OCI-LY3 (cell line): ENCODE data around the gene ZC3H10.
"Not testable (repeated sequence)": the region's sequence is repeated elsewhere in the genome, so short reads cannot be mapped to it uniquely, and the experiment has no call there.

Experiments used
- H2AFZ ChIP-seq: fragments of 200-600, 300-600 bp; shearing (Covaris generic); 2 replicates; pipeline ENCODE4 v1.6.0; 2014; ENCODE audit warnings: antibody characterized with exemption, low read depth, low read length
- H3K27ac ChIP-seq: fragments of 200-600, 300-600 bp; sonication (generic); 2 replicates; pipeline ENCODE4 v1.5.1; 2014; ENCODE audit warnings: mild to moderate bottlenecking, low read length, moderate library complexity, mixed read lengths
- H3K27me3 ChIP-seq: fragments of 200-600, 300-600 bp; sonication (generic); 2 replicates; pipeline ENCODE4 v1.6.1; 2014; ENCODE audit warnings: low read depth, low read length, mixed read lengths
- H3K36me3 ChIP-seq: fragments of 200-600, 300-600 bp; sonication (generic); replicated peaks from 2 replicates; pipeline ENCODE3; 2014; ENCODE audit warnings: low read depth, low read length, mixed read lengths
- H3K4me1 ChIP-seq: fragments of 300-600, 200-600 bp; sonication (generic); 2 replicates; pipeline ENCODE4 v1.6.1; 2014; ENCODE audit warnings: low read length, mixed read lengths
- H3K4me2 ChIP-seq: fragments of 200-600, 300-600 bp; sonication (generic); 2 replicates; pipeline ENCODE4 v1.6.1; 2014; ENCODE audit warnings: low read length, mixed read lengths
- H3K4me3 ChIP-seq: fragments of 300-600, 200-600 bp; sonication (generic); 2 replicates; pipeline ENCODE4 v1.5.1; 2014; ENCODE audit warnings: antibody characterized with exemption, mild to moderate bottlenecking, low read length, moderate library complexity
- H3K79me2 ChIP-seq: fragments of 300-600, 200-600 bp; shearing (Covaris generic); 2 replicates; pipeline ENCODE4 v1.6.1; 2014; ENCODE audit warnings: mild to moderate bottlenecking, low read length, mixed read lengths
- H3K9ac ChIP-seq: fragments of 300-600, 200-600 bp; shearing (Covaris generic); 2 replicates; pipeline ENCODE4 v1.6.0; 2014; ENCODE audit warnings: mild to moderate bottlenecking, low read length, moderate library complexity
- H3K9me3 ChIP-seq: fragments of 200-600, 300-600 bp; shearing (Covaris generic); 2 replicates; pipeline ENCODE4 v1.6.1; 2014; ENCODE audit warnings: low read length, mixed read lengths; ENCODE audit not compliant: insufficient read depth
- H4K20me1 ChIP-seq: fragments of 200-600, 300-600 bp; sonication (generic); 2 replicates; pipeline ENCODE4 v1.6.1; 2016; ENCODE audit warnings: low read length, mixed read lengths; ENCODE audit not compliant: insufficient read depth
- EZH2phosphoT487 ChIP-seq: fragments of 200-600 bp; shearing (Covaris generic); IDR thresholded peaks from 2 replicates; pipeline ENCODE4 v1.6.1; 2018; ENCODE audit warnings: antibody characterized with exemption, mixed run types, low read depth
- TF ChIP-seq, protein P1 (sequence below): fragments of 200-600, 300-600 bp; sonication (generic); IDR thresholded peaks from 2 replicates; pipeline ENCODE4 v1.5.1; 2014; ENCODE audit warnings: antibody characterized with exemption, low read length, low read depth

Gene ZC3H10

DNA sequence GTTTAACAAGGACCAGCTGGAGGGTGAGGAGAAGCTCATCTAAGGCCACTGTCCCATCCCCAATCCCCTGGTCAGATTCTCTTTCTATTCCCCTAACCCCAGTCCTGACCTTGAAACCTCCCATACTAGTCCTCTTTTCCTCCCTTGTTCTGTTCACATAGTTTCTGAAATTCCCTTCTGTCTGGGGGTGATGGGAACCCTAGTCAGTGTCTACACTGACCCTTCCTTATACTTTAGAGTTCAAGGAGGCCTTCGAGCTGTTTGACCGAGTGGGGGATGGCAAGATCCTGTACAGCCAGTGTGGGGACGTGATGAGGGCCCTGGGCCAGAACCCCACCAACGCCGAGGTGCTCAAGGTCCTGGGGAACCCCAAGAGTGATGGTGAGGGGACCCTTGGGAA, 36.8 kb downstream of the ZC3H10 start:
- Histone ChIP-seq H3K4me1 (peaks cover 23% of the 10 kb centered on the region), H3K36me3 (peaks cover 13% of the 10 kb centered on the region), H3K4me3 (no peak overlapping the region), H3K79me2 (peaks cover 25% of the 10 kb centered on the region), H3K9ac (no peak overlapping the region), H3K27me3 (no peaks in the 10 kb centered on the region), H3K9me3 (no peaks in the 10 kb centered on the region), H4K20me1 (peaks cover 9% of the 10 kb centered on the region), H2AFZ (no peak overlapping the region), H3K27ac (no peak overlapping the region), H3K4me2 (no peak overlapping the region)
- no peak for TF ChIP-seq EZH2phosphoT487
- TF ChIP-seq, protein P1, sequence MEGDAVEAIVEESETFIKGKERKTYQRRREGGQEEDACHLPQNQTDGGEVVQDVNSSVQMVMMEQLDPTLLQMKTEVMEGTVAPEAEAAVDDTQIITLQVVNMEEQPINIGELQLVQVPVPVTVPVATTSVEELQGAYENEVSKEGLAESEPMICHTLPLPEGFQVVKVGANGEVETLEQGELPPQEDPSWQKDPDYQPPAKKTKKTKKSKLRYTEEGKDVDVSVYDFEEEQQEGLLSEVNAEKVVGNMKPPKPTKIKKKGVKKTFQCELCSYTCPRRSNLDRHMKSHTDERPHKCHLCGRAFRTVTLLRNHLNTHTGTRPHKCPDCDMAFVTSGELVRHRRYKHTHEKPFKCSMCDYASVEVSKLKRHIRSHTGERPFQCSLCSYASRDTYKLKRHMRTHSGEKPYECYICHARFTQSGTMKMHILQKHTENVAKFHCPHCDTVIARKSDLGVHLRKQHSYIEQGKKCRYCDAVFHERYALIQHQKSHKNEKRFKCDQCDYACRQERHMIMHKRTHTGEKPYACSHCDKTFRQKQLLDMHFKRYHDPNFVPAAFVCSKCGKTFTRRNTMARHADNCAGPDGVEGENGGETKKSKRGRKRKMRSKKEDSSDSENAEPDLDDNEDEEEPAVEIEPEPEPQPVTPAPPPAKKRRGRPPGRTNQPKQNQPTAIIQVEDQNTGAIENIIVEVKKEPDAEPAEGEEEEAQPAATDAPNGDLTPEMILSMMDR = no peak

DNA sequence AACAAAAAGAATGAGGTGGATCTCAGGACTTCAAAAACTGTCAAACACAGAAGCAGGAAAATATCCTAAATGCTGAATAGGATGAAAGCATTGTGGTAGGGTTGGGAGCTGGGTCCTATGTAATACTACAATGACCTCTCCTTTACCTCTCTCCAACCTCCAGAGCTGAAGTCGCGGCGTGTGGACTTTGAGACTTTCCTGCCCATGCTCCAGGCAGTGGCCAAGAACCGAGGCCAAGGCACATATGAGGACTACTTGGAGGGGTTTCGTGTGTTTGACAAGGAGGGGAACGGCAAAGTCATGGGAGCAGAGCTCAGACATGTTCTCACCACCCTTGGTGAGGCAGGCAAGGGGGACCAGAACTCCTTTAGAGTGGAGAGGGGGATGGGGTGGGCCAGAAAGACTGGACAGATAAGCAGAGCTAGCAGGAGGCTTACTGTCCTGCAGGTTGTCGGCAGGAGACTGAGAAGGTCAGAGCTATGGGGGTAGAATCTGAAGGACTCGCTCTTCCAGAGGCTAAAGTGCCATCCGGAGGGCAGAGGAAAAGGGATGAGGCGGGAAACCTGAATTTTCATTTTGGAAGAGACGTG, 37.3 kb downstream of the ZC3H10 start:
- TF ChIP-seq EZH2phosphoT487 = no peak
- TF ChIP-seq, protein P1 = no peak
- Histone ChIP-seq H3K4me2 (no peak overlapping the region), H3K79me2 (peaks cover 31% of the 10 kb centered on the region), H3K27ac (no peak overlapping the region), H3K4me3 (no peak overlapping the region), H2AFZ (no peak overlapping the region), H4K20me1 (peaks cover 14% of the 10 kb centered on the region), H3K9ac (no peak overlapping the region), H3K4me1 (peaks cover 28% of the 10 kb centered on the region), H3K9me3 (no peaks in the 10 kb centered on the region), H3K36me3 (peaks cover 19% of the 10 kb centered on the region), H3K27me3 (no peaks in the 10 kb centered on the region)

DNA sequence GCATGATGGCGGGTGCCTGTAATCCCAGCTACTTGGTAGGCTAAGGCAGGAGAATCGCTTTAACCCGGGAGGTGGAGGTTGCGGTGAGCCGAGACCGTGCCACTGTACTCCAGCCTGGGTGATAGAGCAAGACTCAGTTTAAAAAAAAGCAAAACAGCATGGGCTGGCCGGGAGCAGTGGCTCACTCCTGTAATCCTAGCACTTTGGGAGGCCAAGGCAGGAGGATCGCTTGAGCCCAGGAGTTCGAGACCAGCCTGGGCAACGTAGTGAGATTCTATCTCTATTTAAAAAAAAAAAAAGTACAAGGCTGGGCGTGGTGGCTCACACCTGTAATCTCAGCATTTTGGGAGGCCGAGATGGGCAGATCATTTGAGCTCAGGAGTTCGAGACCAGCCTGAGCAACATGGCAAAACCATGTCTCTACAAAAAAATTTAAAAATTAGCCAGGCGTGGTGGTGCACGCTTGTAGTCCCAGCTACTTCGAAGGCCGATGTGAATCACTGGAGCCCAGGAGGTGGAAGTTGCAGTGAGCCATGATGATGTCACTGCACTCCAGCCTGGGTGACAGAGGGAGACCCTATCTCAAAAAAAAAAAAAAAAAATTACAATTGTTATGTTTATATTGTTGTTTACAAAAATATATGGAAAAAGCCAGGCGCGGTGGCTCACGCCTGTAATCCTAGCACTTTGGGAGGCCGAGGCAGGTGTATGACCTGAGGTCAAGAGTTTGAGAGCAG, 38.6 kb downstream of the ZC3H10 start:
- peaks cover 34% of the 10 kb centered on the region for H3K79me2 ChIP-seq
- peaks cover 23% of the 10 kb centered on the region for H4K20me1 ChIP-seq
- H3K9ac ChIP-seq = peak overlapping the region; percentile 82; the same call in 1 of the 2 replicates
- H3K4me1 ChIP-seq = peaks cover 29% of the 10 kb centered on the region
- H3K27ac ChIP-seq, H3K27me3 ChIP-seq, H3K9me3 ChIP-seq, H2AFZ ChIP-seq: not testable (repeated sequence)
- H3K36me3 ChIP-seq = peaks cover 31% of the 10 kb centered on the region
- H3K4me3 ChIP-seq = peak overlapping the region; percentile 84
- H3K4me2 ChIP-seq = peak overlapping the region; percentile 85

DNA sequence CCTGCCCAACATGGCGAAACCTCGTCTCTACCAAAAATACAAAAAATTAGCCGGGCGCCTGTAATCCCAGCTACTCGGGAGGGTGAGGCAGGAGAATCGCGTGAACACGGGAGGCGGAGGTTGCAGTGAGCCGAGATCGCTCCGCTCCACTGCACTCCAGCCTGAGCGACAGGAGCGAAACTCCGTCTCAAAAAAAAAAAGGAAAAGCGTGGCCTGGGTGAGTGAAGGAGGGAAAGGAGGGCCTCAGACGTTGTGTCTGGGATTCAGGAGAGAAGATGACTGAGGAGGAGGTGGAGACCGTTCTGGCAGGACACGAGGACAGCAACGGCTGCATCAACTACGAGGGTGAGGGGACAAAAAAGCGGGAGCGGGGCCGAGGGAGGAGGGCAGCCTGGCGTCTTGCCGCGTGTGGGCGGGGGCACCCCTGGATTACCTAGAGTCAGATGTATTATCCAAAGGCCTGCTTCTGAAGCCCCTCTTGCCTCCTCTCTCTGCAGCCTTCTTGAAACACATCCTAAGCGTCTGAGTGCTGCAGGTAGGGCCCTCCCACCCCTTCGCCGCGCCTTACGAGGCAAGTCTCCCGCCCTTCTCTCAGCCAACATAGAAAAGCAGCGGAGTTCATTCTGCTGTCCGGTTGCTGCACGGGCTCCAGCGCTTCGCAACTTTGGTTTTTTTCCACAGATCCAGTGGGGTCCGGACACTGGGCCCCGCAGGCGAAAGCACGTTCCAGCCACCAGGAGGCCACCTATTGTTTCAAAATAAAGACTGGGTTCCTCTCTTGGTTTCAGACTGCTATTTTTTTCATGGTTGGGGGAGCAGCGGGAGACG, 39.3 kb downstream of the ZC3H10 start:
- Histone ChIP-seq H3K4me3 (peak overlapping the region; percentile 84), H3K9me3 (no peaks in the 10 kb centered on the region), H3K27me3 (no peaks in the 10 kb centered on the region), H3K4me2 (peak overlapping the region; percentile 85), H3K36me3 (peaks cover 37% of the 10 kb centered on the region), H2AFZ (no peak overlapping the region), H4K20me1 (peaks cover 24% of the 10 kb centered on the region), H3K4me1 (peaks cover 29% of the 10 kb centered on the region), H3K27ac (peak overlapping the region; percentile 72), H3K79me2 (peaks cover 34% of the 10 kb centered on the region), H3K9ac (peak overlapping the region; percentile 82)
- TF ChIP-seq EZH2phosphoT487 = no peak
- TF ChIP-seq, protein P1 = peak; percentile 38
